Measurements from ENCODE around the gene KCNQ1. TPM values are rescaled to one million over a fixed set of nuclear protein-coding genes. Genes with fewer than 3 reads are reported as not detected.

Gene KCNQ1
- total RNA-seq, 6 donors from 2014 or later = 18.0 to 45.4 (median 32.7) TPM

DNA sequence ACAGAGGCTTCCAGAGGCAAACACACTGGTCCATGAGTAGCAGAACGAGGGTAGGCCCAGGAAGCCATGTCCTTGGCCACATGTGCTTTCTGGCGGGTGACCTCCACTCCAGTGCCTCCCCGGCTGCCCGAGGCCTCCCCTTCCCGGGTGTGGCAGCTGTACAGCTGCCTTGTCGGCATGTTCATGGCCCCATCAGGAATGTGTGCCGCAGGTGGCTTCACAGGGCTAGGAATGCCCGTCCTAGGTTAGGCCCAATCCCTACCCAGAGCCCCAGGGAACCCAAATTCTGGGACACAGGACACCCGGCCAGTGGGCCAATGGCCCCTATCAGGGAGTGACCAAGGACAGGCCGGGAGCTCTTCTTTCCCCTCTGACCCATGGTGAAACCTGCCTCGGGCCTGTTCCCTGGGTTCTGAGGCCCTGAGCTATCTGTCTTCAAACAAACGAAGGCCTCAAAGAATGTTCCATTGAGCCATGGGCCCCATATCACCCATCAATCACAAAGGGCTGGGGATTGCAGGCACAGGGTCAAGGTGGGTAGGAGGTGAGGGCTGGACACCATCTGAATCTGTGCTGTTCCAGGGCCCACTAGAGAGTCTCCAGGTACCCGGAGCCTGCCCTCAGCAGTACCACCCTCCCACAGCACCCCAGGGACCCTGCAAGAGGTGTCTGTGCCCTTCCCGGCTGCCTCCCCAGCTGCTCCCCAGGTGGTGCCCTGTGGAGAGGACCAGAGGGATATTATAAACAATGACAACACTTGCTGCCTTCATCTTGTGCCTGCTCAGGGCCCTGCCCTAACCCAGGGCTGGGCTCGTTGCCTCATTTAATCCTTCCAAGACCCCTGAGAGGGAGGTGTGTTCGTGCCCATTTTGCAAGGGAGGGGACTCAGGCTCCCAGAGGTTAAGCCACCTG lies 444.8 kb downstream of the KCNQ1 start:
- Histone ChIP-seq H3K4me3 (no peak overlapping the region), H3K9me3 (no peaks in the 10 kb centered on the region), H3K27ac (no peak overlapping the region), H3K4me1 (peaks cover 30 to 58% (median 45%) of the 10 kb centered on the region in 4 donors), H3K36me3 (no peaks in the 10 kb centered on the region), H3K27me3 (no peaks in the 10 kb centered on the region)
- no peak for ATAC-seq (ENCODE audit: low FRiP score in 2 of 2)
- TF ChIP-seq, protein P1, sequence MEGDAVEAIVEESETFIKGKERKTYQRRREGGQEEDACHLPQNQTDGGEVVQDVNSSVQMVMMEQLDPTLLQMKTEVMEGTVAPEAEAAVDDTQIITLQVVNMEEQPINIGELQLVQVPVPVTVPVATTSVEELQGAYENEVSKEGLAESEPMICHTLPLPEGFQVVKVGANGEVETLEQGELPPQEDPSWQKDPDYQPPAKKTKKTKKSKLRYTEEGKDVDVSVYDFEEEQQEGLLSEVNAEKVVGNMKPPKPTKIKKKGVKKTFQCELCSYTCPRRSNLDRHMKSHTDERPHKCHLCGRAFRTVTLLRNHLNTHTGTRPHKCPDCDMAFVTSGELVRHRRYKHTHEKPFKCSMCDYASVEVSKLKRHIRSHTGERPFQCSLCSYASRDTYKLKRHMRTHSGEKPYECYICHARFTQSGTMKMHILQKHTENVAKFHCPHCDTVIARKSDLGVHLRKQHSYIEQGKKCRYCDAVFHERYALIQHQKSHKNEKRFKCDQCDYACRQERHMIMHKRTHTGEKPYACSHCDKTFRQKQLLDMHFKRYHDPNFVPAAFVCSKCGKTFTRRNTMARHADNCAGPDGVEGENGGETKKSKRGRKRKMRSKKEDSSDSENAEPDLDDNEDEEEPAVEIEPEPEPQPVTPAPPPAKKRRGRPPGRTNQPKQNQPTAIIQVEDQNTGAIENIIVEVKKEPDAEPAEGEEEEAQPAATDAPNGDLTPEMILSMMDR (IDR thresholded peaks at IDR 0.05) = no peak
- no peak for TF ChIP-seq POLR2A (IDR thresholded peaks at IDR 0.05)
- TF ChIP-seq POLR2AphosphoS5 (IDR thresholded peaks at IDR 0.05) = no peak
- no peak for TF ChIP-seq EP300 (IDR thresholded peaks at IDR 0.05)
- 80 to 84% methylated on average over 2 to 16 of the region's 16 CpGs for WGBS, 2 donors
- no peak for DNase-seq

DNA sequence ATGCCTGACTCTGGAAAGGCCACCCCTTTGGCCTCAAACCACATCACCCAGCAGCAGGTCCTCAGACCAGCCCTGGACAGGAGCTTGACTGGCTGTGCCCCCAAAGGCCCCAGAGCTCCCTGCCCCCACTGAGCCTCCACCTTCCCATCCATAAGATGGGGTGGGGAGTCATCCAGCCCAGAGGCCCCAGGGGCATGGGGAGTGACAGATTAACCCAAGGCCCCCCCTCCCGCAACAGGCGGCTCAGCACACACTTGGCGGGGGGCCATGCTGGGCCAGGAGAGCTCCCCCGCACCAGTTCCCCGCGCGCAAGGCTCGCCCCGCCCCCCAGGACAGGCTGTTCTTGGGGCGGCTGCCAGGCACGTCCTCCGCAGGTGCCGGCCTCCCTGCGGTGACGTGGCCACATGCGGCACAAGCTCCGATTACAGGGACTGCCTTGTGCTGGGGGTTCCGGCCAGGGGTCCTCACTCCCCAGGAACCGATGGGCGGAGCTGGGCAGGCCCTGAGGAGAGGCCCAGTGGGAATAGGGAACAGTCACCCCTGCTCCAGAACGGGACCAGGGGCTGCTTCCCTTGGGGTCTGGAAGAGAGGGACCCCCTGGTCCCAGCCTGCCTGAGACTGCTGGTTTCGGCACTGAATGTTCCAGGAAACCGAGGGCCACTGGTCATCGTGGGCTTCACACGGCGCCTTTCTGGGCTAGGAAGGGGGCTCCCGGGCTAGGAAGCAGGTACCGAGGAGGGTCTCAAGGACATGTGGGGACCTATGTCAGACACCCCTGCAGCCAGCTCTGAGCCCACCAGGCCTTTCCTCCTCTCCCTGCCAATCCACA lies 445.9 kb downstream of the KCNQ1 start:
- Histone ChIP-seq H3K27me3 (no peaks in the 10 kb centered on the region), H3K36me3 (no peaks in the 10 kb centered on the region), H3K27ac (peak overlapping the region in 1 of 4 donors; percentile 85), H3K4me1 (peaks cover 30 to 50% (median 39%) of the 10 kb centered on the region in 4 donors), H3K4me3 (no peak overlapping the region), H3K9me3 (no peaks in the 10 kb centered on the region)
- TF ChIP-seq POLR2A (IDR thresholded peaks at IDR 0.05) = no peak
- TF ChIP-seq, protein P1 (IDR thresholded peaks at IDR 0.05) = no peak
- peak in 1 of 2 donors; percentile 19 for TF ChIP-seq POLR2AphosphoS5 (IDR thresholded peaks at IDR 0.05)
- peak in 1 of 4 donors; percentile 71 for TF ChIP-seq EP300 (IDR thresholded peaks at IDR 0.05)
- DNase-seq (peak; percentile 80 to 92), ATAC-seq (ENCODE audit: low FRiP score in 2 of 2) (peak in 1 of 2 donors; percentile 3)
- 74 to 85% methylated on average over 7 to 28 of the region's 28 CpGs for WGBS, 2 donors

DNA sequence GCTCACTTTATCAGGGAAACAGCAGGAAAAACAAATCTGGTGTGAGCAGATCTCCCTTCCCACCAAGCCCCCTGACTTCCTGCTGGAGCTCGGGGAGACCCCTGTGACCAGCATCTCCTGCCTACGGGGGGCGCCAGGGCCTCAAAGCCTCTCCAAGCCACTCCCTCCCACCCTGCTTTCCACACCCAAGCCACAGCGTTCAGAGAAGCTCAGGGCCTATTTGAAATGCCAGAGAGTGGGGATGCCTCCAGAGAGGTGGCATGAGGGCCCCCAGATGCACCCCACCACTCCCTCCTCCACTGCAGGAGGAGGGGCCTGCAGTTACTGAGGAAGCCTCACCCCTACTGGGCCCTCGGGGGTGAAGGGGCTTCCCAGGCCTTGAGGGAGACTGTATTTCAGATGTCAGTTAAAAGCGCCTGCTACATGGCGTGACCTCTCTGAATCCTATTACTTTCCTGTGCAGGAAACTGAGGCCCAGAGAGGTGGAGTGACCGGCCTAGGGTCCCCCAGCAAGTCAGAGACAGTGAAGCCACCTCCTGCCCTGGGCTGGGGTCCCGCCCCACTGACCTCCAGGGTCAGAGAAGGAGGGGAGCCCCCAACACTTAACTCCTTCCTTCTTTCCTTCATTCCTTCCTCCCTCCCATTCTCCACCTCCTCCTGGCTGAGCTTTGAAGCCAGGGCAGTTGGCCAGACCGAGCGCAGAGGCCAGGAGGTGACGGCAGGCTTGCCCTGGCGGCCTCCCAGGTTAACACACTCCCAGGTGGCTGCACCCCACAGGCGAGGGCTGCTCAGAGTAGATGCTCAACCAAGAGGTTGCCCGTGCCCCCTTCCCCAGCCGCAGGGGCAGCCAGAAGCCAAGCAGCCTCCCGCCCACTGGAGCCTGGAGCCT lies 446.8 kb downstream of the KCNQ1 start:
- TF ChIP-seq EP300 (IDR thresholded peaks at IDR 0.05) (no peak), POLR2A (IDR thresholded peaks at IDR 0.05) (no peak), POLR2AphosphoS5 (IDR thresholded peaks at IDR 0.05) (no peak)
- TF ChIP-seq, protein P1 (IDR thresholded peaks at IDR 0.05) = no peak
- no peak for ATAC-seq (ENCODE audit: low FRiP score in 2 of 2)
- 38 to 55% methylated on average over 14 to 17 of the region's 17 CpGs for WGBS, 2 donors
- Histone ChIP-seq H3K4me3 (peak overlapping the region; percentile 34 to 60 (median 44)), H3K36me3 (no peaks in the 10 kb centered on the region), H3K27ac (peak overlapping the region; percentile 51 to 85 (median 84)), H3K4me1 (peaks cover 24 to 44% (median 33%) of the 10 kb centered on the region in 4 donors), H3K9me3 (no peaks in the 10 kb centered on the region), H3K27me3 (no peaks in the 10 kb centered on the region)
- DNase-seq = no peak

DNA sequence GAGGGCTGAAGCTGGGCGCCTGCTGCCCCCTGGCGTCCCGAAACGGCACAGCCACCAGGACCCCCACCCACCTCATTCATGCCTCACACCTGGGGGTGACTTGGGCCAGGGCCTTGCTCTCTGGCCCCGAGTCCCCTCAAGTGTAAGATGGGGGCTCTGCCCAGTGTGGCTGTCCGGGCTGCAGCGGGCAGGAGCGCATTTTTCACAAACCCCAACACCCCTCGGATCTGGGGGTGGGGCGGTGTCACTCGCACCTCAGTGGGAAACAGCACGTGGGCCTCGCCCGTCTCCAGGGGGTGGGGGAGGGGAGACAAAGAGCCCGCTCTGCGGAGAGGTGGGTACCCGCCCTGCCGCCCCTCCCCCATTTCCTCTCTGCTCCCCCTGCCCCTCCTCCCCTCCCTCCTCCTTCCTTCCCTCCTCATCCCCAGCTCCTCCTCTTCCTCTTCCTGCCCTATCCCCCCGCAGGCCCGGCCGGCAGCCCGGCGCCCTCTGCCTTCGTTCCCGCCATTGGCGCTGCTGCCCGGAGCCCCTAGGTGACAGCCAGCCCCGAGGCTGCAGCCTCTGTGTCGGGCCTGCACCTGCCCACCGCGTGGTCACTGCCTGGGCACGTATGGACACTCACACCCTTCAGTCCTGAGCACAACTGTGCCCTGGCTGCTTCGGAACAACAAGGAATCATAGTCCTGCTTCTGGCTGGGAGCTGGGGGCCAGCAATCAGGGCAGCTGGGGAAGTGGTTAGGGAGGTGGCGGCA lies 447.6 kb downstream of the KCNQ1 start:
- peaks cover 24 to 39% (median 33%) of the 10 kb centered on the region in 4 donors for H3K4me1 ChIP-seq
- ATAC-seq (ENCODE audit: low FRiP score in 2 of 2) = peak; percentile 47 to 69
- H3K36me3 ChIP-seq = no peaks in the 10 kb centered on the region
- peak overlapping the region; percentile 34 to 60 (median 44) for H3K4me3 ChIP-seq
- TF ChIP-seq POLR2A (IDR thresholded peaks at IDR 0.05) (no peak), EP300 (IDR thresholded peaks at IDR 0.05) (no peak), POLR2AphosphoS5 (IDR thresholded peaks at IDR 0.05) (peak in 1 of 2 donors; percentile 19)
- TF ChIP-seq, protein P1 (IDR thresholded peaks at IDR 0.05) = peak; percentile 83 to 96 (median 95)
- WGBS, 2 donors = 3% methylated on average over 13 to 33 of the region's 34 CpGs
- peak; percentile 57 to 91 for DNase-seq
- peak overlapping the region; percentile 51 to 85 (median 84) for H3K27ac ChIP-seq
- no peaks in the 10 kb centered on the region for H3K9me3 ChIP-seq
- no peaks in the 10 kb centered on the region for H3K27me3 ChIP-seq

Data from upper lobe of left lung (tissue), 6 donors.